Hematopoietic multipotent progenitor cell treated with erythropoietin and hydrocortisone succinate and interleukin-3 and kit ligand, for 6 days (in vitro differentiated cells): ENCODE measurements around the gene SMG1.
"Not testable (repeated sequence)": the region's sequence is repeated elsewhere in the genome, so short reads cannot be mapped to it uniquely, and the experiment has no call there.

Experiments used
- DNase-seq: peaks from one replicate; pipeline ENCODE4 v3.0.0-alpha.2; 2015

SMG1 gene

GRCh38 chr16:18925986-18926865 lies at the start of gene SMG1:
SMG1 (minus strand) TSS chr16:18926408; CDS start chr16:18926041, 367 bp downstream.
- peak; percentile 94 for DNase-seq

- DNase-seq: no peak
Observed at GRCh38 chr16:18975109-18975508, 48.9 kb upstream of the SMG1 start.

GRCh38 chr16:18969855-18970240 lies 43.6 kb upstream of the SMG1 start:
- DNase-seq: no peak

- peak; percentile 84 for DNase-seq
Observed at GRCh38 chr16:18969050-18969854, 43.0 kb upstream of the SMG1 start.

GRCh38 chr16:18966791-18967190 lies 40.6 kb upstream of the SMG1 start:
- no peak for DNase-seq

GRCh38 chr16:18965555-18965954 lies 39.3 kb upstream of the SMG1 start:
- DNase-seq: no peak

GRCh38 chr16:18959031-18959505 lies 32.9 kb upstream of the SMG1 start:
- no peak for DNase-seq

GRCh38 chr16:18958621-18959029 lies 32.4 kb upstream of the SMG1 start:
- DNase-seq: no peak

- DNase-seq: not testable (repeated sequence)
Observed at GRCh38 chr16:18956658-18957241, 30.5 kb upstream of the SMG1 start.

GRCh38 chr16:18955874-18956580 lies 29.8 kb upstream of the SMG1 start:
- DNase-seq: peak; percentile 47

- no peak for DNase-seq
Observed at GRCh38 chr16:18953547-18953946, 27.3 kb upstream of the SMG1 start.

- DNase-seq: no peak
Observed at GRCh38 chr16:18950469-18951185, 24.4 kb upstream of the SMG1 start.

- no peak for DNase-seq
Observed at GRCh38 chr16:18948372-18949020, 22.3 kb upstream of the SMG1 start.

GRCh38 chr16:18945233-18945632 lies 19.0 kb upstream of the SMG1 start:
- DNase-seq: no peak

- no peak for DNase-seq
Observed at GRCh38 chr16:18943414-18943813, 17.2 kb upstream of the SMG1 start.

GRCh38 chr16:18942061-18942460 lies 15.9 kb upstream of the SMG1 start:
- no peak for DNase-seq

GRCh38 chr16:18941471-18941870 lies 15.3 kb upstream of the SMG1 start:
- no peak for DNase-seq

- DNase-seq: no peak
Observed at GRCh38 chr16:18938986-18939385, 12.8 kb upstream of the SMG1 start.

GRCh38 chr16:18937390-18937789 lies 11.2 kb upstream of the SMG1 start:
- DNase-seq: no peak

- no peak for DNase-seq
Observed at GRCh38 chr16:18936727-18937340, 10.6 kb upstream of the SMG1 start.

- DNase-seq: no peak
Observed at GRCh38 chr16:18933501-18933900, 7.3 kb upstream of the SMG1 start.
